HEK293T (cell line): ENCODE data around the gene GATAD2A.
A peak's percentile ranks its signal among the peaks of the same experiment; 100 is the strongest.

Experiments used
- CTCF ChIA-PET: fragments of 350-600 bp; formaldehyde crosslinking; extraction: SDS; loops from one replicate; lab custom pipeline; 2021; ENCODE audit warnings: antibody characterized with exemption, inconsistent platforms; lab: Yijun Ruan, JAX
- POLR2A ChIA-PET: fragments of 350-600 bp; formaldehyde crosslinking; extraction: SDS; loops from one replicate; lab custom pipeline; 2020; ENCODE audit warnings: antibody characterized with exemption, inconsistent platforms; lab: Yijun Ruan, JAX
- DNase-seq: peaks from one replicate; pipeline ENCODE4 v3.0.0; 2012; ENCODE audit warnings: mixed read lengths; ENCODE audit errors: extremely low spot score
- ARNT ChIP-seq: fragments of 450-650 bp; IDR thresholded peaks from 2 replicates; pipeline ENCODE4 v1.6.1; 2017; ENCODE audit warnings: mild to moderate bottlenecking
- BHLHE40 ChIP-seq: fragments of 450-650 bp; IDR thresholded peaks from 2 replicates; pipeline ENCODE4 v1.6.1; 2016; ENCODE audit warnings: mild to moderate bottlenecking, moderate library complexity, borderline replicate concordance
- CTBP1 ChIP-seq: fragments of 450-650 bp; IDR thresholded peaks from 2 replicates; pipeline ENCODE4 v1.6.1; 2016; ENCODE audit warnings: borderline replicate concordance
- ELF4 ChIP-seq: fragments of 450-650 bp; IDR thresholded peaks from 2 replicates; pipeline ENCODE4 v1.6.1; 2017; ENCODE audit warnings: antibody characterized with exemption
- FOXA1 ChIP-seq: fragments of 450-650 bp; IDR thresholded peaks from 2 replicates; pipeline ENCODE4 v1.6.1; 2016; ENCODE audit warnings: mild to moderate bottlenecking
- FOXK2 ChIP-seq: fragments of 450-650 bp; IDR thresholded peaks from 2 replicates; pipeline ENCODE4 v1.6.1; 2016; ENCODE audit warnings: mild to moderate bottlenecking
- FOXM1 ChIP-seq: fragments of 450-650 bp; IDR thresholded peaks from 2 replicates; pipeline ENCODE4 v1.6.1; 2017; ENCODE audit warnings: mild to moderate bottlenecking, borderline replicate concordance
- HDGF ChIP-seq: fragments of 450-650 bp; IDR thresholded peaks from 2 replicates; pipeline ENCODE4 v1.6.1; 2017; ENCODE audit warnings: antibody characterized with exemption, borderline replicate concordance
- L3MBTL2 ChIP-seq: fragments of 450-650 bp; conservative IDR thresholded peaks from 2 replicates; pipeline ENCODE4 v1.6.1; 2016; ENCODE audit warnings: mild to moderate bottlenecking
- LEF1 ChIP-seq: fragments of 450-650 bp; IDR thresholded peaks from 2 replicates; pipeline ENCODE4 v1.6.1; 2017; ENCODE audit warnings: mild to moderate bottlenecking, borderline replicate concordance
- NFRKB ChIP-seq: fragments of 450-650 bp; IDR thresholded peaks from 2 replicates; pipeline ENCODE4 v1.6.1; 2016; ENCODE audit warnings: mild to moderate bottlenecking, moderate library complexity
- PKNOX1 ChIP-seq: fragments of 450-650 bp; IDR thresholded peaks from 2 replicates; pipeline ENCODE4 v1.6.1; 2016
- SP1 ChIP-seq: fragments of 450-650 bp; IDR thresholded peaks from 2 replicates; pipeline ENCODE4 v1.6.1; 2017
- SUZ12 ChIP-seq: fragments of 450-650 bp; IDR thresholded peaks from 2 replicates; pipeline ENCODE4 v1.6.1; 2016; ENCODE audit warnings: mild to moderate bottlenecking
- TARDBP ChIP-seq: fragments of 450-650 bp; IDR thresholded peaks from 2 replicates; pipeline ENCODE4 v1.6.1; 2016
- ZNF384 ChIP-seq: fragments of 450-650 bp; IDR thresholded peaks from 2 replicates; pipeline ENCODE4 v1.6.1; 2016

GATAD2A gene

GRCh38 chr19:19490214-19490968 lies 84.9 kb downstream of the GATAD2A start:
- peak; percentile 85 for DNase-seq
- POLR2A ChIA-PET: interaction anchor here (1.6 to 1.7 kb wide), 3 partner anchors 85 to 126 kb away, joined by 5 to 8 read pairs (median 6); partner anchors contain the start of gene GATAD2A
- TF ChIP-seq FOXK2 (no peak), ZNF384 (peak; percentile 43; the same call in 1 of the 2 replicates)
- CTCF ChIA-PET: interaction anchor here (0.6 to 4.2 kb wide), 9 partner anchors 11 to 316 kb away, joined by 3 to 19 read pairs (median 4); no protein-coding TSS in a partner anchor

- TF ChIP-seq PKNOX1: no peak
- TF ChIP-seq SP1: no peak
- TF ChIP-seq L3MBTL2: no peak
- DNase-seq: no peak
- CTCF ChIA-PET: interaction anchor here (0.6 to 4.2 kb wide), 2 partner anchors 127 to 288 kb away, joined by 3 to 19 read pairs; no protein-coding TSS in a partner anchor
- POLR2A ChIA-PET: interaction anchor here (1.7 kb wide), 1 partner anchor 86 kb away, joined by 8 read pairs; the partner anchor contains the start of gene GATAD2A
Measured at GRCh38 chr19:19491321-19492025, 86.0 kb downstream of the GATAD2A start.

GRCh38 chr19:19492026-19492610 lies 86.6 kb downstream of the GATAD2A start:
- TF ChIP-seq ZNF384 (no peak), SUZ12 (no peak), NFRKB (no peak), PKNOX1 (no peak), LEF1 (no peak), FOXK2 (no peak), HDGF (no peak), FOXM1 (no peak), L3MBTL2 (no peak), BHLHE40 (no peak), ELF4 (no peak), ARNT (no peak), TARDBP (no peak), FOXA1 (no peak), CTBP1 (no peak), SP1 (no peak)
- POLR2A ChIA-PET: no interaction called here
- DNase-seq: no peak
- CTCF ChIA-PET: no interaction called here

GRCh38 chr19:19493841-19494546 lies 88.5 kb downstream of the GATAD2A start:
- TF ChIP-seq FOXA1 (no peak), SUZ12 (no peak), SP1 (no peak), HDGF (no peak), CTBP1 (no peak), FOXK2 (no peak), TARDBP (no peak), LEF1 (no peak), PKNOX1 (no peak), ZNF384 (no peak), BHLHE40 (no peak), FOXM1 (no peak), NFRKB (no peak)
- ChIA-PET POLR2A (no interaction called here), CTCF (interaction anchor here (0.6 kb wide), 1 partner anchor 13 kb away, joined by 4 read pairs; no protein-coding TSS in a partner anchor)
- no peak for DNase-seq

- TF ChIP-seq CTBP1 (no peak), SP1 (no peak), ZNF384 (no peak), SUZ12 (no peak), ELF4 (no peak), FOXK2 (no peak), LEF1 (no peak), HDGF (no peak), L3MBTL2 (no peak), FOXM1 (no peak), FOXA1 (no peak), BHLHE40 (no peak), TARDBP (no peak), NFRKB (no peak), ARNT (no peak), PKNOX1 (no peak)
- DNase-seq: no peak
- ChIA-PET POLR2A (no interaction called here), CTCF (interaction anchor here (0.6 kb wide), 1 partner anchor 461 kb away, joined by 3 read pairs; no protein-coding TSS in a partner anchor)
Measured at GRCh38 chr19:19495614-19496603, 90.4 kb downstream of the GATAD2A start.
